ENCODE data around the gene MMEL1.

DNA sequence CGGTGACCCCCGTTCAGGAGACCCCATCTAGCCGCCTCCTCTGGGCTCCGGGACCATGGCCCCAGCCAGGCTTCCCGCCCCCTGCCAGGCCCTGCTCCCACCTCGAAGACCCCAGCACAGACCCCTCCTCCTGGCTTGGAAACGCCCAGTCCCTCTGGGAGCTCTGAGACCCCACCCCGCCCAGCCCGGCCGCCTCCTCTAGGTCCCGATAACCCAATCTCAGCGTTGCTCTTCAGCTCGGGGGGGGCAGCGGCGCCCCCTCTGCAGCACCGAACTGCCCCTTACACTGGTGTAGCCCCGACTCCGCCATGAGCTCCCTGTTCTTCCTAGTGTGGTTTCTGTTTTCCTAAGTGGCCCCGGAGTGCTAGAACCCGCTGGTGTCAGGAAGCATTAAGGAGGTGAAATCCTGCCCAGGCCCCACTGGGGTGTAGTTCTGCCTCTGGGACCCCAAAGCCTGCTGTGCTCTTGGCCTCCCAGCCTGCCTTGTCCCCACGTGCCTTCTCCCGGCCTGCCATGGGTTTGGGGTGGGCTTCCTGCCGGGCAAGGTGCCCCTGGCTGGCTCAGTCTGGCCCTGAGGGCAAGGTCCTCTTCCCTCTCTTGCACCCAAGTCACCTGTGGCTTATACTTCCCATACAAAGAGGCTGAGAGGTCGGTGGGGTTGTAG lies 10.7 kb upstream of the MMEL1 start:
- TF ChIP-seq POLR2AphosphoS5 (IDR thresholded peaks at IDR 0.05) (no peak), CTCF (IDR thresholded peaks at IDR 0.05) (no peak)

All from prostate gland (tissue), 2 donors.